Umbilical cord (tissue), 2 donors: ENCODE data around the gene TNFSF13. TPM values are rescaled to one million over a fixed set of nuclear protein-coding genes. Genes with fewer than 3 reads are reported as not detected.
A peak's percentile ranks its signal among the peaks of the same experiment; 100 is the strongest.

ENCODE experiments used
- DNase-seq: peaks from one replicate; pipeline ENCODE4 v3.0.0-alpha.2; 2015; ENCODE audit warnings: low spot score
- total RNA-seq: library from RNA; depleted of rRNA; stranded (reverse); fragments of >200 nt; gene quantifications from one replicate; pipeline ENCODE4 v1.2.3, GENCODE V29; 2014; ENCODE audit warnings: low replicate concordance; ENCODE audit not compliant: insufficient read depth

TNFSF13 gene
- total RNA-seq, 1 donor from 2014 or later: 7.7 TPM

GRCh38 chr17:7574176-7574953 is 15.8 kb downstream of the TNFSF13 start:
- no peak for DNase-seq

DNA sequence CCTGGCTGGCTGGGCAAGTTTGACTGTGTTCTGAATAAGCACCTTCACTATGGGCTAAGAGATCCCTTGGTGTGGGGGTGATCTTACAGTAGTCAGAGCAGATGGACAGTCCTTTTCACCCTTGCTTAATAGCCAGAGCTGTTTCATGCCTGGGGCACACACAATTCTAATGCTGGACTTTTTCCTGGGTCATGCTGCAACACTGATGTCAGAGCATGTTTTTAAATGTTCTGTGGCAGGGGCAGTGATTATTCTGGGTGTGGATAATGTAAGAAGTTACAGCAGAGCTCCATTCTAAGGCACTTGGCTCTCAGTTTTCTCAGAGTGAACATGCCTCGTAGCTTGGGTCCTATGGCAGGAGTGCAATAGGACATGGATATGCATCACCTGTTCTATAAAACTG is 16.9 kb downstream of the TNFSF13 start:
- DNase-seq: no peak

GRCh38 chr17:7575959-7576358 is 17.4 kb downstream of the TNFSF13 start:
- no peak for DNase-seq

DNA sequence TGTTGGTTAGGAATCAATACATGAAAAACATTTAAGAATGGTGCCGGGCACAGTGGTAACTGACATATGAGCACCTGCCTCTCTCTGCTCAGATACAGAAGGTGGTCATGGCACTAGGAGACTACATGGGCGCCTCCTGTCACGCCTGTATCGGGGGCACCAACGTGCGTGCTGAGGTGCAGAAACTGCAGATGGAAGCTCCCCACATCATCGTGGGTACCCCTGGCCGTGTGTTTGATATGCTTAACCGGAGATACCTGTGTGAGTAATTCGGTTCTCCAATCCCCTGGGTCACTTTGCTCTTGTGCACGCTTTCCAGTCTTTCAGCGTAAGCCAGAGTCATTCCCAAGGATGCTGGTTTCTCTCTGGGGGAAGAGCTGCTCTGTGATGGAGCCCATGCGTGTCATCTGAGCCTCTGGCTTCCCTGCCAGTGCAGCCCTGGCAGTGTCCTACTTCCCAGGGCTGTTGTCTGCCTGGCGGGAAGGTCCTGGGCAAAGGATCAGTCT is 17.9 kb downstream of the TNFSF13 start:
- no peak for DNase-seq

DNA sequence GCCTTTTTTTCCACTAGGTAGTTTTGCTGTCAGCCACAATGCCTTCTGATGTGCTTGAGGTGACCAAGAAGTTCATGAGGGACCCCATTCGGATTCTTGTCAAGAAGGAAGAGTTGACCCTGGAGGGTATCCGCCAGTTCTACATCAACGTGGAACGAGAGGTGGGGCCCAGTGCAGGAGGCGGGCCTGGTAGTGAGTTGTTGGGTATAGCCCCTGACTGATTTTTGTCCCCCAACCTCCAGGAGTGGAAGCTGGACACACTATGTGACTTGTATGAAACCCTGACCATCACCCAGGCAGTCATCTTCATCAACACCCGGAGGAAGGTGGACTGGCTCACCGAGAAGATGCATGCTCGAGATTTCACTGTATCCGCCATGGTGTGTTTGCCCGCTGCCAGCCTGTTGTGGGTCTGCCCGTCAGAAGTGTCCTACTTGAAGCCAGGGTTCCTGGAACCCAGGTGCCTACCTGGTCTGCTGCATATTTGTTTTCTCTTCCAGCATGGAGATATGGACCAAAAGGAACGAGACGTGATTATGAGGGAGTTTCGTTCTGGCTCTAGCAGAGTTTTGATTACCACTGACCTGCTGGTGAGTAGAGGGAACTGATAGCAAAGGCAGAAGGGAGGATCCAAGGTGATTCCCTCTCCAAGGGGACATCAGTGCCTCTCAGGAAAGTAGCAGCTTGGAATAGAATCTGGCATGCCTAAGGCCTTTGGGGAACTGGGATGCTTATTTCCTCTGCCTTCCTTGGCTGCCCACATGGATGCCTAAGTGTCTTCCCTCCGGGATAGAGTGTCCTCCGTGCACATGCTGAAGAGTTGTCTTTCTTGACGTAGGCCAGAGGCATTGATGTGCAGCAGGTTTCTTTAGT is 19.0 kb downstream of the TNFSF13 start:
- no peak for DNase-seq

DNA sequence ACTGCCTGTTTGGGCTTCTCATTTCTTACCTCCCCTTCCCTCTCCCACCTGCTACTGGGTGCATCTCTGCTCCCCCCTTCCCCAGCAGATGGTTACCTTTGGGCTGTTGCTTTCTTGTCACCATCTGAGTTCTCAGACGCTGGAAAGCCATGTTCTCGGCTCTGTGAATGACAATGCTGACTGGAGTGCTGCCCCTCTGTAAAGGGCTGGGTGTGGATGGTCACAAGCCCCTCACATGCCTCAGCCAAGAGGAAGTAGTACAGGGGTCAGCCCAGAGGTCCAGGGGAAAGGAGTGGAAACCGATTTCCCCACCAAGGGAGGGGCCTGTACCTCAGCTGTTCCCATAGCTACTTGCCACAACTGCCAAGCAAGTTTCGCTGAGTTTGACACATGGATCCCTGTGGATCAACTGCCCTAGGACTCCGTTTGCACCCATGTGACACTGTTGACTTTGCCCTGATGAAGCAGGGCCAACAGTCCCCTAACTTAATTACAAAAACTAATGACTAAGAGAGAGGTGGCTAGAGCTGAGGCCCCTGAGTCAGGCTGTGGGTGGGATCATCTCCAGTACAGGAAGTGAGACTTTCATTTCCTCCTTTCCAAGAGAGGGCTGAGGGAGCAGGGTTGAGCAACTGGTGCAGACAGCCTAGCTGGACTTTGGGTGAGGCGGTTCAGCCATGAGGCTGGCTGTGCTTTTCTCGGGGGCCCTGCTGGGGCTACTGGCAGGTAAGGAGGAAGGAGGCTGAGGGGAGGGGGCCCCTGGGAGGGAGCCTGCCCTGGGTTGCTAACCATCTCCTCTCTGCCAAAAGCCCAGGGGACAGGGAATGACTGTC is 20.7 kb downstream of the TNFSF13 start, which contains the start of gene CD68:
Gene CD68, plus strand, starts transcription at position 638 of the 833 bp plus-strand sequence. Its CDS starts 40 bp downstream, at position 678.
- peak; percentile 84 for DNase-seq

DNA sequence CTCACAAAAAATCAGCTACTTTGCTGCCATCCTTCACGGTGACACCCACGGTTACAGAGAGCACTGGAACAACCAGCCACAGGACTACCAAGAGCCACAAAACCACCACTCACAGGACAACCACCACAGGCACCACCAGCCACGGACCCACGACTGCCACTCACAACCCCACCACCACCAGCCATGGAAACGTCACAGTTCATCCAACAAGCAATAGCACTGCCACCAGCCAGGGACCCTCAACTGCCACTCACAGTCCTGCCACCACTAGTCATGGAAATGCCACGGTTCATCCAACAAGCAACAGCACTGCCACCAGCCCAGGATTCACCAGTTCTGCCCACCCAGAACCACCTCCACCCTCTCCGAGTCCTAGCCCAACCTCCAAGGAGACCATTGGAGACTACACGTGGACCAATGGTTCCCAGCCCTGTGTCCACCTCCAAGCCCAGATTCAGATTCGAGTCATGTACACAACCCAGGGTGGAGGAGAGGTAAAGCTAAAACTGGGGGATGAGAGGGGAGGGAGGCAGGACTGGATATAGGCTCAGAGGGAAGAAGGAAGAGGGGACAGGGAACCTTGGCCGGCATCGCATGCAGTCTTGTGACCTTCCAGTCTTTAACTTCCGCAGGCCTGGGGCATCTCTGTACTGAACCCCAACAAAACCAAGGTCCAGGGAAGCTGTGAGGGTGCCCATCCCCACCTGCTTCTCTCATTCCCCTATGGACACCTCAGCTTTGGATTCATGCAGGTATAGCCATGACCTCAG is 21.5 kb downstream of the TNFSF13 start:
- no peak for DNase-seq

GRCh38 chr17:7580604-7581575 is 22.3 kb downstream of the TNFSF13 start:
- DNase-seq: no peak

DNA sequence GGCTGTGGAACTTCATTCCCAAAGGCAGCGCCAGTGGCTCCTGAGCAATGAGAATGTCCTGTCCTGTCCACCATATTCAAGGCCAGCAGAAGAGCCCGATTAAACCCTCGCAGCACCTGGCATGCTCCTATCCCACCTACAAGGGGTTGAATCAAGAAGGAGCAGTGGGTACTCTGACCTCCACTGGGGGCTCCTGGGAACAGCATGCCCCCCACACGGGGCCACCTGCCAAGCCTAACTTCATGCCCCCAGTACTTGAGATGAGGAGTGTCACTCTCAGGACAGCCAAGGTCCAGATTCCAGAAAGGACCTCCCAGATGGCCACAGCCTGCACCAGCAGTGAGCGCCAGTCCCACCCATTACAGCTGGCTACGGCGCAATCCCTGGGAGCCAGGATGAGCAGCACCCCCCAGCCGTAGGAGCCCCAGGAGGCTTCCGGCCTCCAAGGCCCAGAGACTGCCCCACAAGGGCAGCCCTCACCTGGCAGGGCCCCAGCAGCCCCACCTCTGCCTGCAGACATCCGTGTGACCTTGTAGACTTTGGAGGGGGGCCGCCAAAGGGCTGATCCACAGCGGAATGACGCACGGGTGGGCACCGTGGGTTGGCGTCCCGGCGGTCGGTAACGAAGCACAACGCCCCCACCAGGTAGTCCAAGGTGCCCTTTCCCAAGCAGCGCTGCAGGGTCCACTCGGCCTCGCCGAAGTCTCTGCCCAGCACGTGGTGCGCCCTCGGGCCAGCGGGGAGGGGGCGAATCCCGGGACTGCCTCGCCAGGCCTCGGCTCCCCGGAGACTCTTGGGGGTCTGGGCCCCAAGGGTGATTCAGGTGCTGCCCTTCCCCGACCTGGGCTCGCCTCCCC is 24.1 kb downstream of the TNFSF13 start:
- no peak for DNase-seq

DNA sequence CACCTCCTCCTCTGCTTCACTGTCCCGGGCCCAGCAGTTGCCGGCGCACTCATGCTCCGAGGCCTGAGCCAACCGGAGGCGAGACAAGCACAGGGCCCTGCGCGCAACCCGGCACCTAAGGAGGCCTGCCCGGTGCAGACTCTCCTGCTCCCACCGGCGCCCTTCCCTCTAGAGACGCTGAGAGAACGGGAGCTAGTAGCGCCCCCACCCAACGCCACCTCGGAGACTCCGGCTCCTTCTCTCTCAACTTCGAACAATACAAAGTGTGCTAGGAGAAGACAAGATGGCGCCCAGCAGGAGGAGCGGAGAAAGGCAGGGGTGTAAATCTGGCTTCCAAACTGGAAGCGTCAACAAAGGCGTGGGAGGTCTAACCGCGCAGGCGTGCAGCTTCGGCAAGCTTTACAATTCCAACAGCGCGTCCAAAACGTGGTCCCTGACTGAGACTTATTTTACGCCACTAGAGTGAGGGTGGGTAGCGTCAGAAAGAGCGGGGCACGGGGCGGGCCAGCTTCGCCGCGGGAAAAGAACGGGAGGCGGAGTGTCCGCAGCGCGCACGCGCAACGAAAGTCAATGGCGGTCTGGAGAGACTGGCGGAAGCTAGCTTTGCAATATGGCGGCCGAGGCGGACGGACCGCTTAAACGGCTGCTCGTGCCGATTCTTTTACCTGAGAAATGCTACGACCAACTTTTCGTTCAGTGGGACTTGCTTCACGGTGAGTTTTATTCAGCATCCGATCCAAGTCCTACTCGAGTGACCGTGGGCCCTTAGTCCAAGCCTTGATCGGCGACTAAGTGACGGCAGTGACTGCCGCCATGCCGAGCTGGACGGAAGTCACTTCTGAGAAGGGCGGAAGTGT is 24.9 kb downstream of the TNFSF13 start, which contains the start of gene MPDU1:
Gene MPDU1, plus strand, starts transcription at position 600 of the 857 bp plus-strand sequence. Its CDS starts 11 bp downstream, at position 611.
- DNase-seq: peak; percentile 99

DNA sequence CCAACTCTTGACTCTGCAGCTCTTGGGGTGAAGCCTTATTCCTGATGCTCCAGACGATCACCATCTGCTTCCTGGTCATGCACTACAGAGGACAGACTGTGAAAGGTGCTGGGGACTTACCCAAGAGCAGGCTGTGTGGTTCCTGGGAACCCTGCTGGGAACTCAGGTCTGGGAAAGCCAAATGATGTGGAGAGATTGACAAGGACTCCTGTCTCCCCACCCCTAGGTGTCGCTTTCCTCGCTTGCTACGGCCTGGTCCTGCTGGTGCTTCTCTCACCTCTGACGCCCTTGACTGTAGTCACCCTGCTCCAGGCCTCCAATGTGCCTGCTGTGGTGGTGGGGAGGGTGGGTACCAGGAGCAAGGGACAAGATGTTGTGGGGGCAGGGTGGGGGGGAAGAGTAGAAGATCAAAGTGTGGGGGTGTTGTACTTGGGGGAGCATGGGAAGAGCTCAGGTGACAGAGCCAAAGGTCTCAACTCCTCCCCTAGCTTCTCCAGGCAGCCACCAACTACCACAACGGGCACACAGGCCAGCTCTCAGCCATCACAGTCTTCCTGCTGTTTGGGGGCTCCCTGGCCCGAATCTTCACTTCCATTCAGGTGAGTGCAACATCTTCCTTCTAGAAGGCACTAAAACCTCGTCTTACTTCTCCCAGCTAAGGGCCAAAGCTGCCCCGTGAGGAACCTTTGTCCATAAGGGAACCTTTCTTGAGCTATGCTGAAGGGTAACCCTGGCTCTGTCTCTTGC is 28.3 kb downstream of the TNFSF13 start:
- DNase-seq: no peak

DNA sequence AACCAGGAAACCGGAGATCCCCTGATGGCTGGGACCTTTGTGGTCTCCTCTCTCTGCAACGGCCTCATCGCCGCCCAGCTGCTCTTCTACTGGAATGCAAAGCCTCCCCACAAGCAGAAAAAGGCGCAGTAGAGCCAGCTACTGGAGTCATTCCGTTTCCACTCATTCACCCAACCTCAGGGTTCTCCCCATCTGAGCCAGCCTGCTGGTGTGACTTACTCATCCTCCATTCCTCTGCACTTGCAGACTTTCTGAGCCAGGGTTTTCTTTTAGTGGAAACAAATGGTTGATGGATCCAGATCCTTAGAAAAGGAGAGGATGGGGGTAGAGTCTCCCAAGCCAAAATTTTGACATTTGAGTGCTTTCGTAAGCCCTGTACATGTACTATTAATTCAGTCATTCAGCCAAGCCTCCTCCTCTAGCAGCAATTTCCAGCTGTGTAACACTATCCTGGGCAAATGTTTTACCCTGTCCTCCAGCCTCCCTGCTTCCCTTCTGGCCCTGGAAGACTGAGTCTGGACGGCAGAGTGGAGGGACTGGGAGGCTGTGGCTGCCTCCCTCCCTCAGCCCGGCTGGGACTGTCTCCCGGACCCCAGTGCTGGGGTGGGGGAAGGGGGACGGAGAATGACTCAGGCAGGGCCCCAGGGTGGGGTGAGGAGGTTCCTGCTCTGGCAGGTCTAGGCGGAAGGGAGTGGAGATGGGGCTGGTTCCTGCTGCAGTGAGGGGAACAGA is 29.0 kb downstream of the TNFSF13 start:
- no peak for DNase-seq

GRCh38 chr17:7588553-7589203 is 30.1 kb downstream of the TNFSF13 start:
- no peak for DNase-seq

GRCh38 chr17:7589204-7589868 is 30.8 kb downstream of the TNFSF13 start:
- peak; percentile 87 for DNase-seq
